H9 (cell line): ENCODE measurements around the gene PRORP. TPM values are rescaled to one million over a fixed set of nuclear protein-coding genes. Genes with fewer than 3 reads are reported as not detected.

Experiments used
- DNase-seq: peaks from one replicate; pipeline ENCODE4 v3.0.0-alpha.2; 2017
- H2AFZ ChIP-seq: one replicate; pipeline ENCODE4 v1.6.1; 2013; ENCODE audit warnings: mild to moderate bottlenecking, low read length, control low read depth, moderate library complexity
- H2AK5ac ChIP-seq: 2 replicates; pipeline ENCODE4 v1.6.1; 2013; ENCODE audit warnings: low read length, control low read depth, mixed read lengths; ENCODE audit not compliant: insufficient read length
- H2BK120ac ChIP-seq: one replicate; pipeline ENCODE4 v1.6.1; 2013; ENCODE audit warnings: low read depth, mild to moderate bottlenecking, low read length, control low read depth, inconsistent platforms; ENCODE audit not compliant: poor library complexity, severe bottlenecking
- H2BK12ac ChIP-seq: 2 replicates; pipeline ENCODE4 v1.6.1; 2013; ENCODE audit warnings: low read length, control low read depth, mixed read lengths, low read depth; ENCODE audit not compliant: insufficient read length
- H2BK15ac ChIP-seq: 2 replicates; pipeline ENCODE4 v1.6.1; 2013; ENCODE audit warnings: low read depth, low read length, control low read depth
- H2BK20ac ChIP-seq: one replicate; pipeline ENCODE4 v1.6.1; 2013; ENCODE audit warnings: low read depth, mild to moderate bottlenecking, low read length, control low read depth, inconsistent platforms; ENCODE audit not compliant: poor library complexity, severe bottlenecking
- H2BK5ac ChIP-seq: 2 replicates; pipeline ENCODE4 v1.6.1; 2013; ENCODE audit warnings: low read length, control low read depth, mixed read lengths; ENCODE audit not compliant: insufficient read length
- H3K14ac ChIP-seq: 2 replicates; pipeline ENCODE4 v1.6.1; 2013; ENCODE audit warnings: low read length, control low read depth; ENCODE audit not compliant: insufficient read depth
- H3K18ac ChIP-seq: 2 replicates; pipeline ENCODE4 v1.6.1; 2013; ENCODE audit warnings: low read depth, mild to moderate bottlenecking, mixed read lengths, low read length, control low read depth; ENCODE audit not compliant: insufficient read length
- H3K23ac ChIP-seq: 2 replicates; pipeline ENCODE4 v1.6.1; 2013; ENCODE audit warnings: low read length, control low read depth, mixed read lengths, low read depth; ENCODE audit not compliant: insufficient read length
- H3K23me2 ChIP-seq: 2 replicates; pipeline ENCODE4 v1.6.1; 2013; ENCODE audit warnings: low read depth, mild to moderate bottlenecking, mixed read lengths, low read length, control low read depth; ENCODE audit not compliant: insufficient read length, poor library complexity, severe bottlenecking
- H3K27ac ChIP-seq: 2 replicates; pipeline ENCODE4 v1.5.1; 2013; ENCODE audit warnings: low read length, control low read depth, mixed read lengths, low read depth; ENCODE audit not compliant: insufficient read length
- H3K27me3 ChIP-seq: 2 replicates; pipeline ENCODE4 v1.6.1; 2013; ENCODE audit warnings: low read length, control low read depth, inconsistent platforms; ENCODE audit not compliant: insufficient read depth
- H3K4ac ChIP-seq: 2 replicates; pipeline ENCODE4 v1.6.1; 2013; ENCODE audit warnings: low read depth, mild to moderate bottlenecking, control low read depth, inconsistent platforms, low read length, moderate library complexity
- H3K4me1 ChIP-seq: 2 replicates; pipeline ENCODE4 v1.6.1; 2013; ENCODE audit warnings: low read length, control low read depth, inconsistent platforms; ENCODE audit not compliant: insufficient read depth
- H3K4me2 ChIP-seq: 2 replicates; pipeline ENCODE4 v1.6.1; 2013; ENCODE audit warnings: low read length, control low read depth, mixed read lengths; ENCODE audit not compliant: insufficient read length, insufficient read depth
- H3K56ac ChIP-seq: 2 replicates; pipeline ENCODE4 v1.6.1; 2013; ENCODE audit warnings: low read depth, mild to moderate bottlenecking, mixed read lengths, low read length, control low read depth; ENCODE audit not compliant: insufficient read length
- H3K79me1 ChIP-seq: 2 replicates; pipeline ENCODE4 v1.6.1; 2013; ENCODE audit warnings: low read depth, mild to moderate bottlenecking, moderate library complexity, low read length, control low read depth, inconsistent platforms; ENCODE audit not compliant: insufficient read depth, poor library complexity, severe bottlenecking
- H3K79me2 ChIP-seq: 2 replicates; pipeline ENCODE4 v1.6.1; 2013; ENCODE audit warnings: low read length, control low read depth, inconsistent platforms; ENCODE audit not compliant: insufficient read depth
- H3K9ac ChIP-seq: 2 replicates; pipeline ENCODE4 v1.6.1; 2013; ENCODE audit warnings: low read length, control low read depth, mixed read lengths; ENCODE audit not compliant: insufficient read length; ENCODE audit errors: extremely low read depth
- H3K9me3 ChIP-seq: one replicate; pipeline ENCODE4 v1.6.1; 2013; ENCODE audit warnings: low read depth, low read length, inconsistent platforms; ENCODE audit not compliant: control insufficient read depth
- H3T11ph ChIP-seq: one replicate; pipeline ENCODE4 v1.6.1; 2013; ENCODE audit warnings: mild to moderate bottlenecking, low read length, control low read depth, inconsistent platforms
- H4K20me1 ChIP-seq: one replicate; pipeline ENCODE4 v1.6.1; 2013; ENCODE audit not compliant: control insufficient read depth, insufficient read length, insufficient read depth
- H4K5ac ChIP-seq: 2 replicates; pipeline ENCODE4 v1.6.1; 2013; ENCODE audit warnings: low read depth, mild to moderate bottlenecking, mixed read lengths, low read length, control low read depth; ENCODE audit not compliant: insufficient read length
- H4K8ac ChIP-seq: replicated peaks from 2 replicates; pipeline ENCODE4 v1.6.1; 2013; ENCODE audit warnings: low read length, control low read depth, mixed read lengths, low read depth; ENCODE audit not compliant: insufficient read length
- H4K91ac ChIP-seq: 2 replicates; pipeline ENCODE4 v1.6.1; 2013; ENCODE audit warnings: low read depth, mild to moderate bottlenecking, moderate library complexity, mixed read lengths, low read length, control low read depth; ENCODE audit not compliant: insufficient read length
- H3K27ac Mint-ChIP-seq, 3 experiments: 2 replicates in 2 of 3; 3 replicates in 1 of 3; pipeline ENCODE4 v1.8.0; 2020 to 2021; ENCODE audit warnings: mixed read lengths in 3 of 3, mild to moderate bottlenecking in 1 of 3, moderate library complexity in 1 of 3
- H3K27me3 Mint-ChIP-seq: 2 replicates; pipeline ENCODE4 v1.8.0; 2021; ENCODE audit warnings: low read depth, mild to moderate bottlenecking, moderate library complexity, mixed read lengths
- H3K36me3 Mint-ChIP-seq, 3 experiments: 2 replicates in 2 of 3; 3 replicates in 1 of 3; pipeline ENCODE4 v1.8.0; 2020 to 2021; ENCODE audit warnings: low read depth in 3 of 3, mixed read lengths in 3 of 3; ENCODE audit not compliant: insufficient read depth in 1 of 3
- H3K4me1 Mint-ChIP-seq, 2 experiments: 2 replicates each; pipeline ENCODE4 v1.8.0; 2020; ENCODE audit warnings: mixed read lengths in 2 of 2
- H3K4me3 Mint-ChIP-seq, 2 experiments: 2 replicates in 1 of 2; 3 replicates in 1 of 2; pipeline ENCODE4 v1.8.0; 2020 to 2021; ENCODE audit warnings: mild to moderate bottlenecking in 2 of 2, mixed read lengths in 2 of 2, moderate library complexity in 1 of 2
- H3K9me3 Mint-ChIP-seq, 2 experiments: 2 replicates in 1 of 2; 3 replicates in 1 of 2; pipeline ENCODE4 v1.8.0; 2020; ENCODE audit warnings: mild to moderate bottlenecking in 2 of 2, mixed read lengths in 2 of 2, moderate library complexity in 1 of 2
- WGBS: extraction: QIAGEN DNeasy Blood & Tissue Kit; methylation state at CpG from one replicate; pipeline ENCODE4 v1.1.7; 2013; ENCODE audit warnings: missing lambda C conversion rate, low lambda C conversion rate, mixed read lengths; ENCODE audit not compliant: insufficient read length; ENCODE audit errors: extremely low coverage; 5-methylcytosine and 5-hydroxymethylcytosine counted together
- total RNA-seq: library from RNA; stranded (reverse); gene quantifications from 2 replicates; pipeline ENCODE4 v1.2.1, GENCODE V29; 2021
- TF ChIP-seq, protein P1 (sequence below): fragments of 200-600 bp; sonication (generic); conservative IDR thresholded peaks from 3 replicates; pipeline ENCODE4 v1.8.0; 2021; ENCODE audit warnings: antibody characterized with exemption, mild to moderate bottlenecking

The PRORP gene
- total RNA-seq, 1 experiment from 2014 or later, result 37.7 TPM

DNA sequence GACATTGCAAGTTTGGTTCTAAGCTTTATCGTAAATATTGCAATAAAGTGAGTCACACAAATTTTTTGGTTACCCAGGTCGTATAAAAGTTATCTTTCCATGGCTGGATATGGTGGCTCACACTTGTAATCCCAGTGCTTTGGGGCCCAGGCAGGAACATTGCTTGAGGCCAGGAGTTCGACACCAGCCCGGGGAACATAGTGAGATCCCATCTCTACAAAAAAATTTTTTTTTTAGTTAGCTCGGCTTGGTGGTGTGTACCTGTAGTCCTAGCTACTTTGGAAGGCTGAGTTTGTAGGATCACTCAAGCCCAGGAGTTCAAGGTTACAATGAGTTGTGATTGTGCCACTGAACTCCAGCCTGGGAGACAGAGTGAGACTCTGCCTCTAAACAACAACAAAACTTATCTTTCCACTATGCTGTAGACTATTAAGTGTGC is 24.4 kb downstream of the PRORP start:
- DNase-seq, result no peak
- TF ChIP-seq, protein P1, sequence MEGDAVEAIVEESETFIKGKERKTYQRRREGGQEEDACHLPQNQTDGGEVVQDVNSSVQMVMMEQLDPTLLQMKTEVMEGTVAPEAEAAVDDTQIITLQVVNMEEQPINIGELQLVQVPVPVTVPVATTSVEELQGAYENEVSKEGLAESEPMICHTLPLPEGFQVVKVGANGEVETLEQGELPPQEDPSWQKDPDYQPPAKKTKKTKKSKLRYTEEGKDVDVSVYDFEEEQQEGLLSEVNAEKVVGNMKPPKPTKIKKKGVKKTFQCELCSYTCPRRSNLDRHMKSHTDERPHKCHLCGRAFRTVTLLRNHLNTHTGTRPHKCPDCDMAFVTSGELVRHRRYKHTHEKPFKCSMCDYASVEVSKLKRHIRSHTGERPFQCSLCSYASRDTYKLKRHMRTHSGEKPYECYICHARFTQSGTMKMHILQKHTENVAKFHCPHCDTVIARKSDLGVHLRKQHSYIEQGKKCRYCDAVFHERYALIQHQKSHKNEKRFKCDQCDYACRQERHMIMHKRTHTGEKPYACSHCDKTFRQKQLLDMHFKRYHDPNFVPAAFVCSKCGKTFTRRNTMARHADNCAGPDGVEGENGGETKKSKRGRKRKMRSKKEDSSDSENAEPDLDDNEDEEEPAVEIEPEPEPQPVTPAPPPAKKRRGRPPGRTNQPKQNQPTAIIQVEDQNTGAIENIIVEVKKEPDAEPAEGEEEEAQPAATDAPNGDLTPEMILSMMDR, result no peak
- H4K5ac ChIP-seq, result no peak overlapping the region
- Mint-ChIP-seq H3K9me3 (no peaks in the 10 kb centered on the region; a peak in 2 of 5 replicates), H3K36me3 (peaks cover 20 to 35% (median 31%) of the 10 kb centered on the region in 3 experiments), H3K4me1 (no peaks in the 10 kb centered on the region), H3K27me3 (no peaks in the 10 kb centered on the region), H3K4me3 (no peak overlapping the region), H3K27ac (no peak overlapping the region)
- H3K4ac ChIP-seq, result no peak overlapping the region
- H3K27ac ChIP-seq, result no peak overlapping the region
- H3K56ac ChIP-seq, result no peak overlapping the region
- H3K79me2 ChIP-seq, result no peaks in the 10 kb centered on the region; the same call in 1 of the 2 replicates
- H2BK5ac ChIP-seq, result no peak overlapping the region
- H2AFZ ChIP-seq, result no peak overlapping the region
- H3K4me1 ChIP-seq, result no peaks in the 10 kb centered on the region
- no peak overlapping the region for H2BK120ac ChIP-seq
- no peak overlapping the region for H3K4me2 ChIP-seq
- no peak overlapping the region for H2AK5ac ChIP-seq
- H4K20me1 ChIP-seq, result no peaks in the 10 kb centered on the region
- H2BK12ac ChIP-seq, result no peak overlapping the region
- no peak overlapping the region for H3T11ph ChIP-seq
- H2BK20ac ChIP-seq, result no peak overlapping the region
- H3K14ac ChIP-seq, result no peak overlapping the region
- H3K23me2 ChIP-seq, result no peaks in the 10 kb centered on the region
- no peaks in the 10 kb centered on the region for H3K27me3 ChIP-seq
- H3K9me3 ChIP-seq, result no peaks in the 10 kb centered on the region
- H3K9ac ChIP-seq, result no peak overlapping the region
- no CpG with 5 or more reads among the region's 5 CpGs for WGBS
- no peak overlapping the region for H2BK15ac ChIP-seq
- H3K79me1 ChIP-seq, result peaks cover 4% of the 10 kb centered on the region
- H4K91ac ChIP-seq, result no peak overlapping the region
- H4K8ac ChIP-seq, result no peak overlapping the region
- H3K18ac ChIP-seq, result no peak overlapping the region
- H3K23ac ChIP-seq, result no peak overlapping the region
